GM19099 (cell line): ENCODE data around the gene CCND1.

Experiments used
- POLR2A ChIP-seq: IDR thresholded peaks from 3 replicates; pipeline ENCODE4 v1.6.1; 2011; ENCODE audit warnings: low read depth; ENCODE audit not compliant: insufficient read length; ENCODE audit errors: extremely low read depth

Gene CCND1

DNA sequence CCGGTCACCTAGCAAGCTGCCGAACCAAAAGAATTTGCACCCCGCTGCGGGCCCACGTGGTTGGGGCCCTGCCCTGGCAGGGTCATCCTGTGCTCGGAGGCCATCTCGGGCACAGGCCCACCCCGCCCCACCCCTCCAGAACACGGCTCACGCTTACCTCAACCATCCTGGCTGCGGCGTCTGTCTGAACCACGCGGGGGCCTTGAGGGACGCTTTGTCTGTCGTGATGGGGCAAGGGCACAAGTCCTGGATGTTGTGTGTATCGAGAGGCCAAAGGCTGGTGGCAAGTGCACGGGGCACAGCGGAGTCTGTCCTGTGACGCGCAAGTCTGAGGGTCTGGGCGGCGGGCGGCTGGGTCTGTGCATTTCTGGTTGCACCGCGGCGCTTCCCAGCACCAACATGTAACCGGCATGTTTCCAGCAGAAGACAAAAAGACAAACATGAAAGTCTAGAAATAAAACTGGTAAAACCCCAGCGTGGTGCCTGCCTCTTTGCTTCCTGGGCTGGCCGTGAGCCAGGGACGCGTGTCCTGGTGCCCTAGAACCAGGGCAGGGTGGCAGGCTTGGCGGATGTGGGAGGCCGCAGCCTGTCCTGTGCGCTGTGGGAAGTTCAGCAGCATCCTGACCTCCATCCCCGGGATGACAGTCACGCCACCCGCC lies 13.2 kb downstream of the CCND1 start:
- no peak for TF ChIP-seq POLR2A

DNA sequence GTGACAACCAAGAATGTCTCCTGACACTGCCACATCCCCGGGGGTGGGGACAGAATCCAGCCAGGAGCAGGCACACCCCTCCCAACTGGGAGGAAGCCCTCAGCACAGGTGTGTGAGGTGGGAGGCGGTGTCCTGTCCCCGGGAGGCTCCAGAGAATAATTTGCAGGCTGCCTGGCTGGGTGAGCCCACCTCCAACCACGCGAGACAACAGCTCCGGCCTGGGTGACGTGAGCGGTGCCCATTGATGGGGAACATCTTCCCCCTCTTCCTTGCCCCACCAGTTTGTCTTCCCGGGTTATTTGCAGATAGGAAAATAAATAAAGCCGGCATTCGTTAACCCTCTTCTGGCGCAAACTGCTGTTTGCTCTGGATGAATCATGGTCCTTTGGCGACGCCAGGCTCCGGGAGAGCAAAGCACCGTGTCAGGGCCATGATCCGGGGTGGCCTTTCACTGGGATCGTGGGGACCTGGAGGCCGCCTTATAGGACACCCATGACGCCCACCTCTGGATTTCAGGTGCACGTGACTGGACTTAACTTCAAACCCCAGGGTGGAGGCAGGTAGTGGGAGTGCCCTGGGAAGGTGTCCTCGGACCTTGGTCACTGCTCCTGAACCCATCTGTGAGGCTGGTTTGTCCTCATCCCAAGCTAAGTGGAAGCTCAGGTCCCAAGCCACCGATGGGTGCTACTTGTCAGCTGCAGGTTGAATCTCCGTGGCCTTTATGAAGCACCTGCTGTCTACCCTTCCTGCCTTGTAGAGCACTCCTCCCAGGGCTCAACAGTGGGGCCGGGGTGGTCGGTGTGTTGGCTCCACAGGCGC lies 13.9 kb downstream of the CCND1 start:
- TF ChIP-seq POLR2A: no peak

DNA sequence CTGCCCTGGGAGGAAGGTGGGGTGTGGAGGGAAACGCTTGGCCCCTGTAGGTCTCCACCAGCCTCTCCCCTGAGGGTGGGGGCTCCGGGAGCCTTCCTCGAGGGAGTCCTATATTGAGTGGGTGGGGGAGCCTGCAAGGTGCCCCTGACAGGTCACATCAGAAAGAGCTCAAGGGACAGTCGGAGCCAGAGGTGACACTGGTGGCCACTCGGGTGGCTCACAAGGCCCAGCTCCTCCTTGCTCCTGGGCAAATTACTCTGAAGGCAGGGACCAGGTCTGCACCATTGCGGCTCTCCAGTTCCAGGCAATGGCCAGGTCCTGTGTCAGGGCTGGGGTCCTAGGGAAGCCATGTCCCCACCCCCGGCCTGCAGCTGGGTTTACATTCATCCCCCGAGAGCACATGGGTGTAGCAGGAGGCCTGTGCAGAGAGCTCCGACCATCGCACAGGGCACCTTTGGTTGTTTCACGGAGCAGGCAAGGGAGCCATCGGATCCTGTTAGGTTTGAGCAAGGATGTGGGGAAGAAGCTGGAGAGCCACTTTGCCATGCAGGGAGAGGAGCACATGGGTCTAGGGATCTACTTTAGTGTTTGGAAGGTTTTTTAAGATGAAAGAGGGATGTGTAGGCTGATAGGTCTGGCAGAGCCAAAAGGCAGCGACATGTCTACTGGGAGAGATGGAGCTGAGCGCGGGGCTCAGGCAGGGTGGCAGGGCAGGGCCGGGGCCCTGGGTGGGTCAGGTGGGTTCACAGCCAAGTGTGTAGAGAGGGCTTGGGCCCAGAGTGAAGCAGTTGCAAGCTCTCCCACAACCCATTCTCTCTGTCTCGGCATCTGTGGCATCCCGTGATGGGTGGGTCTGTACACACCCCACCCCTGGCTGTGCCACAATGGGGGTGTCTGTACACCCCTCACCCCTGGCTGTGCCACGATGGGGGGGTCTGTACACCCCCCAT lies 14.8 kb downstream of the CCND1 start:
- no peak for TF ChIP-seq POLR2A

DNA sequence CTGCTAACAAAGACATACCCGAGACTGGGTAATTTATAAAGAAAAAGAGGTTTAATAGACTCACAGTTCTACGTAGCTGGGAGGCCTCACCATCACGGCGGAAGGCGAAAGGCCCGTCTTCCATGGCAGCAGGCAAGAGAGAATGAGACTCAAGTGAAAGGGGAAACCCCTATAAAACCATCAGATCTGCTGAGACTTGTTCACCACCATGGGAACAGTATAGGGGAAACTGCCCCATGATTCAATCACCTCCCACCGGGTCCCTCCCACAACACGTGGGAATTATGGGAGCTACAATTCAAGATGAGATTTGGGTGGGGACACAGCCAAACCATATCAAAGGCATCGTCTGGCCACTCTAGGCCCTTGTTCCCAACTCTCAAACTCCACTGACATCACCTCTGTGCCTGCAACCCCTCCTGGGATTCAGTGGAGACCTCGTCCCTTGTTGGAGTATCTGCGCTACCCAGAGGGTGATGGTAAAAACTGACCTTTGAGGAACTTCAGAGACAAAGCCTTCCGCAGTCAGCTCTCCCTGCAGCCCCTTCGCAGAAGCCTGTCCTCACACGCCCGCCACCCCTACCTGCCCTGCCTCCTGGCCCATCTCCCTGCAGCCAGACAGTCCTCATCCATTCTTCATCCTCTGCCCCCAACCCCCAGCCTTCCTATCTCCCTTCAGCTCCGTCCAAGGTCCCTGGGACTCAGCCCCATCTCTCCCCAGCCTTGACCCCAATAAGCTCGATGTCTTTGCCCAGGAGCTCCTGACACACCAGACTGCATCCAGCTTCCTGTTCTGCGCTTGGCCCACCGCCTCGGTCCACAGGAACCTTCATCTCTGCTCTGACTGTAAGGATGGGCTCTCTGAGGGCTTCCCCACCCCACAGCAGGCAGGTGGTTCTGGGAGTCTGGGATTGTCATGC lies 15.8 kb downstream of the CCND1 start:
- no peak for TF ChIP-seq POLR2A

DNA sequence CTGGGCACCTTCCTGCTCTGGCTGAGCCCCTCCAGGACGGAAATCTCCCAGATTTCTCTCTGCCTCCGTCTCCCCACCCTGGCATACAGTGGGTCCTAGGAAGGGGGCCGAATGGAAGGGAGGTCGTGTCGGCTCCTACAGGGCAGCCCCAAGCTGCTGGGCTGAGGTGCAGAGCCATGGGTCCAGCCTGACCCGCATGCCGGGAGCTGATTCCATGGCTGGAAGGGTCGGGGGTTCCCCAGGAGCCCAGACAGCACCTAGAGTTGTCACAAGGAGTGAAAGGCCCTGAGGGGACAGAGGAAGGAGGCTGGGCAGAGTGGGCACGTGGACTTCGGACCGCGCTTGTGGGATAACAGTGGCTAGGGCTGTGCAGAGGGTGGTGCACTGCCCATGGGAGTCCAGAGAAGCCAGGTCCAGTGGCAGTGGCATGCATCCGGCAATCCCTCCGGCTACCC lies 16.5 kb downstream of the CCND1 start:
- no peak for TF ChIP-seq POLR2A

DNA sequence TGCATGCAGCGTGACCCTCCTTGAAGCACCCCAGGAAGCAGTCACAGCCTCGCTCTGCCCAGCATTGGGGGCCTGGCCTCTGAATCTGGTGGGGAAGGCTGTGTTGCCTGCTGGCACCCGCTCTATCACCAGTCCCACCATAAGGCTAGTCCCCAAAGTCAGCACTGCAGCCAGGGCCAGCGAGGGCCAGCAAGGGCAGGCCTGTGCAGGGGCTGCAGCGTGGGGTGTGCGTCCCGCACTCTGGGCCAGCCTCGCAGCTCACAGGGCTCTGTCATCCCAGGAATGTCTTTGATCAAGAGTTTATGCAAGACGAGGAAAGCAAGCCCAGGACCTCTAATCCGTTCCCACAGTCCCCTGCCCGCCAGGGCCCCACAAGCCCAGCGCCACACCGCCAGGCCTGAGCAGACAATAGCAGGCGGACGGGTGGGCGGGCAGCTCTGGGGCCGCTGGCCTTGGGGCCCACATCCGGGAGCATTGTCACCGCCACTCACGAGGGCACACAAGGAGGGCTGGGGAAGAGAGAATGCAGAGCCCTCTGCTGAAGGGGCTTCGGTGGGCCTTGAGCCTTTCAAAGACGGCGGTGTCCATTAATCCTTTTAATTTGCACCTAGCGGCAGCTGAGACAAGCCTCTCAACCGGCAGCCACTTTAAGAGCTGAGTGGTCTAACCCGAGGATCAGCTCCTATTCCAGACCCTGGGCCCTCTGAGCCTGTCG lies 17.1 kb downstream of the CCND1 start:
- no peak for TF ChIP-seq POLR2A

DNA sequence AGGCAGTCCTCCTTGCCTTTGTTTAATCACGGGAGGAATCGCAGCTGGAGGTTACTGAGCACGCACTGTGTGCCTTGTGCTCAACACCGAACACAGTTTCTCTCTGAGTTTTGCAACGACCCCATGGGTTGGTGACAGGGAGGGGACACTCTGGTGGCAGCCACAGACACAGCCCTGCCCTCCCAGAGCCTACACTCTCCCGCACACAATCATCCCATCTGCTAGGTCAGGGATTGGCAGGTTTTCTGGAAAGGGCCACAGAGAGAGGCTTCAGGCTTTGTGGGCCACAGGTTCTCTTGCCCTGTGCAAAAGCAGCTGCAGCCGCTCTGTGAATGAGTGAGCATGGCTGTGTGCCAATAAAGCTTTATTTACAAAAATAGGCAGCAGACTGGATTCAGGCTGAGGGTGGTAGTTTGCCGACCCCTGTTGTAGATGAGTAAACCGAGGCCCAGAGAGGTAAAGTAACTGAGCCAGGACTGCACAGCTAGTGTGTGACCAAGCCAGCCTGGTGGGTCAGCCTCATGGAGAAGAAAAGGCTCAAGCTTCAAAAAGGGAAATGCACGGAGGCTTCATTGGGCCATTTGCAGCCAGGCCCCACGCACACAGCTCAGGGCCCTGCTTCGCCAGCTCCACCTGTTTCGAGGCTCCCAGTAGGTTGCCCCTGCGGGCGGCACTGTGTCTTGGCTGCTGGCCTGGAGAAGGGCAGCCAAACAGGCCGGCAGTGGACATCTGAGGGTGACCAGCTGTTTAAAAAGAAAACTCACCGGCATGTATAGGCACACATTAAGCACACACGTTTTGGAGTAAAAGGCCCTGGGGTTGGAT lies 17.9 kb downstream of the CCND1 start:
- TF ChIP-seq POLR2A: no peak

DNA sequence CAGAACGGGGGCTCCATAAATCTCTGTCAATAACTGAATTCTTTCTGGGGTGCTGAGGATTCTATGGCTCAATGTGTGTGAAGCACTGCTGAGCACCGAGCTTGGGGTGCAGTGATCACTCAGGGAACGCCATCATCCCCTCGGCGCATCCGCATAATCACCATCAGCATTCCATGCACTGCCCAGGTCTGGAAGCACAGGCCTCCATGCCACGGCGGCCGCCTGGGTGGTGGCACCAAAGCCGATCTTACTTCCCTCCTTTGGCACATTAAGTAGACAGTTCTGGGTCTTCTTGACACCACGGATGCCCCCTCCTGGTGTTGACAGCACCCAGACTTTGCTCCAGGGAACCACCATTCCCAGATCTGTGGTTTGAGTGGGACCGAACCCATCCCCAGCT lies 18.6 kb downstream of the CCND1 start:
- TF ChIP-seq POLR2A: no peak

DNA sequence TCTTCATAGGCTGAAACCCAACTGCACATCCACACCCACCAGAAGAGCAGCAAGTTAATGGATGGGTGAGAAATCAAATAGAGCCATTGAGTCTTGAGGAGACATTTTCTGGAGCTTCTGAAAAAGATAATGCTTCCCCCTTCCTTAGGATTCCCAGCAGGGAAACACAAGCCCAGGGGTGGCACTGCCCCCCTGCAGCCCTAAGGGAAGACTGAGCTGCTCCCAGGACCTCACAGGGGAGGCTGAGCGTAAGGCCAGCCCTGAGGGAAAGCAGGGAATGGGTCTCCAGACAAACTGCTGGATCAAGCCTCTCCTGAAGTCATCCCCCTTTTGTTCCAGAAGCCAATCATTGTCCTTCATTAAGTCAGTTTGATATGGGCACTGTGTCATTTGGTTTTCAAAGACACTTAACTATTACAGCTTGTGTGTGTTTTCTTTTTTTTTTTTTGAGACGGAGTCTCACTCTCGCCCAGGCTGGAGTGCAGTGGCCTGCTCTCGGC lies 19.1 kb downstream of the CCND1 start:
- TF ChIP-seq POLR2A: no peak

DNA sequence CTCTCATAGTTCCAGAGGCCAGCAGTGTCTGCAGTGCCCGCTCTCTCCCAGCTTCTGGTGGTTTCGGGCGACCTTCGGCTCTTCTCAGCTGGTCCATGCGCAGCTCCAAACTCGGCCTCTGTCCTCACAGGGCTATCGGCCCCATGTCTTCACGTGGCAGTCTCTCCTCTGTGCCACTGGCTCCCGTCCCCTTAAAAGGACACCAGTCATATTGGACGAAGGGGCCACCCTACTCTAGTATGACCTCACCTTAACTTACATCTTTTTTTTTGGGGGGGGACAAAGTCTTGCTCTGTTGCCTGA lies 20.4 kb downstream of the CCND1 start:
- TF ChIP-seq POLR2A: no peak

DNA sequence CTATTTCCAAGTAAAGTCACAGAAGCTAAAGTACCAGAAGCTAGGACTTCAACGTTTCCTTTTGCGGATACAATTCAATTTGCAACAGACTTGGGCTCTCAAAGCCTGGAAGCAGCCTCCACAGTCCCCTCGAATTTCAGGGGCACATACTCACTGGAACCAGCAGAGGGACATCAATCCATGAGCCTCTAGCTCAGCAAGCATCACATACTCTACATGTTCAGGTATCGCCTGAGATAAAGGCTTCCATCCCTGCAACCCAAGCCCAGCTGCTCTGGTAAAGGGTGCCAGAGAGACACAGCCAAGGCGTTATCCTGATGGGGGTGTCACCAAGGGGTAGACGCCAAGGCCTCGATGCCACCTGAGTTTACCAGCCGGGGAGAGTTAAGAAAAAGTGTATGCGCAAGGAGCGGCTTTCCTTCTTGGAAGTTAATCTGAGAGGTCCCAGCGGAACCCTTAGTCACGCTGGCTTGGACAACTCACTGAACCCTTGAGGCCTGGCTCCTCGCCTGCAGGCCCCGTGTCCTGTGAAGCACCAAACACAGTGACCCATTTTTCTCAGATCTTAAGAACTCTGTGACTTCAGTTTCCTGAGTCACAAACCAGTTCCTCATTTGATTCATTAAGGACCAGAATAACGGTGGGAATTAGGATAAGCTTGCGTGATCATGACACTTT lies 21.2 kb downstream of the CCND1 start:
- no peak for TF ChIP-seq POLR2A

DNA sequence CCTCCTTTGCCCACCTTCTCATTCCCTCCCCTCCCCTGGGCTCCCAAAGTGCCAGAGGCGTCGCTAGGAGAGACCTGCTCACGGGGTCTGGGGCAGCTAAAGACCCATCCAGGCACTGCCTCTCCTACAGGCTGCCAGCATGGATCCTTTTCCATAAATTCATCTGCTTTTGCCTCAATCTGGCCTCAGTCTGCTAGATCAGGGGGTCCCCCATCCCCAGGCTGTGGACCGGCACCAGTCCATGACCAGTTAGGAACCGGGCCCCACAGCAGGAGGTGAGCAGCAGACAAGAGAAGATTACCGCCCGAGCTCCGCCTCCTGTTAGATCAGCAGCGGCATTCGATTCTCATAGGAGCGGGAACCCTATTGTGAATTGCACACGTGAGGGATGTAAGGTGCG lies 21.9 kb downstream of the CCND1 start:
- no peak for TF ChIP-seq POLR2A
